H9 (cell line): Measurements from ENCODE around the gene BMP7. TPM values are rescaled to one million over a fixed set of nuclear protein-coding genes. Genes with fewer than 3 reads are reported as not detected.

Experiments
- DNase-seq: peaks from one replicate; pipeline ENCODE4 v3.0.0-alpha.2; 2017
- H2AFZ ChIP-seq: one replicate; pipeline ENCODE4 v1.6.1; 2013; ENCODE audit warnings: mild to moderate bottlenecking, low read length, control low read depth, moderate library complexity
- H2AK5ac ChIP-seq: 2 replicates; pipeline ENCODE4 v1.6.1; 2013; ENCODE audit warnings: low read length, control low read depth, mixed read lengths; ENCODE audit not compliant: insufficient read length
- H2BK120ac ChIP-seq: one replicate; pipeline ENCODE4 v1.6.1; 2013; ENCODE audit warnings: low read depth, mild to moderate bottlenecking, low read length, control low read depth, inconsistent platforms; ENCODE audit not compliant: poor library complexity, severe bottlenecking
- H2BK12ac ChIP-seq: 2 replicates; pipeline ENCODE4 v1.6.1; 2013; ENCODE audit warnings: low read length, control low read depth, mixed read lengths, low read depth; ENCODE audit not compliant: insufficient read length
- H2BK15ac ChIP-seq: 2 replicates; pipeline ENCODE4 v1.6.1; 2013; ENCODE audit warnings: low read depth, low read length, control low read depth
- H2BK20ac ChIP-seq: one replicate; pipeline ENCODE4 v1.6.1; 2013; ENCODE audit warnings: low read depth, mild to moderate bottlenecking, low read length, control low read depth, inconsistent platforms; ENCODE audit not compliant: poor library complexity, severe bottlenecking
- H2BK5ac ChIP-seq: 2 replicates; pipeline ENCODE4 v1.6.1; 2013; ENCODE audit warnings: low read length, control low read depth, mixed read lengths; ENCODE audit not compliant: insufficient read length
- H3K14ac ChIP-seq: 2 replicates; pipeline ENCODE4 v1.6.1; 2013; ENCODE audit warnings: low read length, control low read depth; ENCODE audit not compliant: insufficient read depth
- H3K18ac ChIP-seq: 2 replicates; pipeline ENCODE4 v1.6.1; 2013; ENCODE audit warnings: low read depth, mild to moderate bottlenecking, mixed read lengths, low read length, control low read depth; ENCODE audit not compliant: insufficient read length
- H3K23ac ChIP-seq: 2 replicates; pipeline ENCODE4 v1.6.1; 2013; ENCODE audit warnings: low read length, control low read depth, mixed read lengths, low read depth; ENCODE audit not compliant: insufficient read length
- H3K23me2 ChIP-seq: 2 replicates; pipeline ENCODE4 v1.6.1; 2013; ENCODE audit warnings: low read depth, mild to moderate bottlenecking, mixed read lengths, low read length, control low read depth; ENCODE audit not compliant: insufficient read length, poor library complexity, severe bottlenecking
- H3K27ac ChIP-seq: 2 replicates; pipeline ENCODE4 v1.5.1; 2013; ENCODE audit warnings: low read length, control low read depth, mixed read lengths, low read depth; ENCODE audit not compliant: insufficient read length
- H3K27me3 ChIP-seq: 2 replicates; pipeline ENCODE4 v1.6.1; 2013; ENCODE audit warnings: low read length, control low read depth, inconsistent platforms; ENCODE audit not compliant: insufficient read depth
- H3K4ac ChIP-seq: 2 replicates; pipeline ENCODE4 v1.6.1; 2013; ENCODE audit warnings: low read depth, mild to moderate bottlenecking, control low read depth, inconsistent platforms, low read length, moderate library complexity
- H3K4me1 ChIP-seq: 2 replicates; pipeline ENCODE4 v1.6.1; 2013; ENCODE audit warnings: low read length, control low read depth, inconsistent platforms; ENCODE audit not compliant: insufficient read depth
- H3K4me2 ChIP-seq: 2 replicates; pipeline ENCODE4 v1.6.1; 2013; ENCODE audit warnings: low read length, control low read depth, mixed read lengths; ENCODE audit not compliant: insufficient read length, insufficient read depth
- H3K56ac ChIP-seq: 2 replicates; pipeline ENCODE4 v1.6.1; 2013; ENCODE audit warnings: low read depth, mild to moderate bottlenecking, mixed read lengths, low read length, control low read depth; ENCODE audit not compliant: insufficient read length
- H3K79me1 ChIP-seq: 2 replicates; pipeline ENCODE4 v1.6.1; 2013; ENCODE audit warnings: low read depth, mild to moderate bottlenecking, moderate library complexity, low read length, control low read depth, inconsistent platforms; ENCODE audit not compliant: insufficient read depth, poor library complexity, severe bottlenecking
- H3K79me2 ChIP-seq: 2 replicates; pipeline ENCODE4 v1.6.1; 2013; ENCODE audit warnings: low read length, control low read depth, inconsistent platforms; ENCODE audit not compliant: insufficient read depth
- H3K9ac ChIP-seq: 2 replicates; pipeline ENCODE4 v1.6.1; 2013; ENCODE audit warnings: low read length, control low read depth, mixed read lengths; ENCODE audit not compliant: insufficient read length; ENCODE audit errors: extremely low read depth
- H3K9me3 ChIP-seq: one replicate; pipeline ENCODE4 v1.6.1; 2013; ENCODE audit warnings: low read depth, low read length, inconsistent platforms; ENCODE audit not compliant: control insufficient read depth
- H3T11ph ChIP-seq: one replicate; pipeline ENCODE4 v1.6.1; 2013; ENCODE audit warnings: mild to moderate bottlenecking, low read length, control low read depth, inconsistent platforms
- H4K20me1 ChIP-seq: one replicate; pipeline ENCODE4 v1.6.1; 2013; ENCODE audit not compliant: control insufficient read depth, insufficient read length, insufficient read depth
- H4K5ac ChIP-seq: 2 replicates; pipeline ENCODE4 v1.6.1; 2013; ENCODE audit warnings: low read depth, mild to moderate bottlenecking, mixed read lengths, low read length, control low read depth; ENCODE audit not compliant: insufficient read length
- H4K8ac ChIP-seq: replicated peaks from 2 replicates; pipeline ENCODE4 v1.6.1; 2013; ENCODE audit warnings: low read length, control low read depth, mixed read lengths, low read depth; ENCODE audit not compliant: insufficient read length
- H4K91ac ChIP-seq: 2 replicates; pipeline ENCODE4 v1.6.1; 2013; ENCODE audit warnings: low read depth, mild to moderate bottlenecking, moderate library complexity, mixed read lengths, low read length, control low read depth; ENCODE audit not compliant: insufficient read length
- H3K27ac Mint-ChIP-seq, 3 experiments: 2 replicates in 2 of 3; 3 replicates in 1 of 3; pipeline ENCODE4 v1.8.0; 2020 to 2021; ENCODE audit warnings: mixed read lengths in 3 of 3, mild to moderate bottlenecking in 1 of 3, moderate library complexity in 1 of 3
- H3K27me3 Mint-ChIP-seq: 2 replicates; pipeline ENCODE4 v1.8.0; 2021; ENCODE audit warnings: low read depth, mild to moderate bottlenecking, moderate library complexity, mixed read lengths
- H3K36me3 Mint-ChIP-seq, 3 experiments: 2 replicates in 2 of 3; 3 replicates in 1 of 3; pipeline ENCODE4 v1.8.0; 2020 to 2021; ENCODE audit warnings: low read depth in 3 of 3, mixed read lengths in 3 of 3; ENCODE audit not compliant: insufficient read depth in 1 of 3
- H3K4me1 Mint-ChIP-seq, 2 experiments: 2 replicates each; pipeline ENCODE4 v1.8.0; 2020; ENCODE audit warnings: mixed read lengths in 2 of 2
- H3K4me3 Mint-ChIP-seq, 2 experiments: 2 replicates in 1 of 2; 3 replicates in 1 of 2; pipeline ENCODE4 v1.8.0; 2020 to 2021; ENCODE audit warnings: mild to moderate bottlenecking in 2 of 2, mixed read lengths in 2 of 2, moderate library complexity in 1 of 2
- H3K9me3 Mint-ChIP-seq, 2 experiments: 2 replicates in 1 of 2; 3 replicates in 1 of 2; pipeline ENCODE4 v1.8.0; 2020; ENCODE audit warnings: mild to moderate bottlenecking in 2 of 2, mixed read lengths in 2 of 2, moderate library complexity in 1 of 2
- WGBS: extraction: QIAGEN DNeasy Blood & Tissue Kit; methylation state at CpG from one replicate; pipeline ENCODE4 v1.1.7; 2013; ENCODE audit warnings: missing lambda C conversion rate, low lambda C conversion rate, mixed read lengths; ENCODE audit not compliant: insufficient read length; ENCODE audit errors: extremely low coverage; 5-methylcytosine and 5-hydroxymethylcytosine counted together
- total RNA-seq: library from RNA; stranded (reverse); gene quantifications from 2 replicates; pipeline ENCODE4 v1.2.1, GENCODE V29; 2021
- TF ChIP-seq, protein P1 (sequence below): fragments of 200-600 bp; sonication (generic); conservative IDR thresholded peaks from 3 replicates; pipeline ENCODE4 v1.8.0; 2021; ENCODE audit warnings: antibody characterized with exemption, mild to moderate bottlenecking

The BMP7 gene
- total RNA-seq, 1 experiment from 2014 or later, result 17.7 TPM

- Histone ChIP-seq H3K79me2 (no peaks in the 10 kb centered on the region), H4K5ac (no peak overlapping the region), H3K56ac (no peak overlapping the region), H3K4me1 (no peaks in the 10 kb centered on the region; the same call in 1 of the 2 replicates), H2BK5ac (no peak overlapping the region), H4K20me1 (no peaks in the 10 kb centered on the region), H2AK5ac (no peak overlapping the region), H3K23me2 (no peaks in the 10 kb centered on the region), H3K18ac (no peak overlapping the region), H3K79me1 (no peaks in the 10 kb centered on the region), H3K4ac (no peak overlapping the region), H3K27me3 (no peaks in the 10 kb centered on the region), H4K8ac (no peak overlapping the region), H3K9ac (no peak overlapping the region), H2BK15ac (no peak overlapping the region), H2BK120ac (no peak overlapping the region), H3K23ac (no peak overlapping the region), H3K14ac (no peak overlapping the region), H3T11ph (no peak overlapping the region), H3K4me2 (no peak overlapping the region), H2BK12ac (no peak overlapping the region), H3K9me3 (no peaks in the 10 kb centered on the region), H2AFZ (no peak overlapping the region), H2BK20ac (no peak overlapping the region), H3K27ac (no peak overlapping the region), H4K91ac (no peak overlapping the region)
- H3K9me3 Mint-ChIP-seq, result no peaks in the 10 kb centered on the region; a peak in 1 of 5 replicates
- no peak overlapping the region for H3K27ac Mint-ChIP-seq
- peaks cover 27% of the 10 kb centered on the region for H3K27me3 Mint-ChIP-seq
- WGBS, result no CpG with 5 or more reads among the region's 4 CpGs
- no peaks in the 10 kb centered on the region; a peak in 1 of 7 replicates for H3K36me3 Mint-ChIP-seq
- DNase-seq, result no peak
- TF ChIP-seq, protein P1, sequence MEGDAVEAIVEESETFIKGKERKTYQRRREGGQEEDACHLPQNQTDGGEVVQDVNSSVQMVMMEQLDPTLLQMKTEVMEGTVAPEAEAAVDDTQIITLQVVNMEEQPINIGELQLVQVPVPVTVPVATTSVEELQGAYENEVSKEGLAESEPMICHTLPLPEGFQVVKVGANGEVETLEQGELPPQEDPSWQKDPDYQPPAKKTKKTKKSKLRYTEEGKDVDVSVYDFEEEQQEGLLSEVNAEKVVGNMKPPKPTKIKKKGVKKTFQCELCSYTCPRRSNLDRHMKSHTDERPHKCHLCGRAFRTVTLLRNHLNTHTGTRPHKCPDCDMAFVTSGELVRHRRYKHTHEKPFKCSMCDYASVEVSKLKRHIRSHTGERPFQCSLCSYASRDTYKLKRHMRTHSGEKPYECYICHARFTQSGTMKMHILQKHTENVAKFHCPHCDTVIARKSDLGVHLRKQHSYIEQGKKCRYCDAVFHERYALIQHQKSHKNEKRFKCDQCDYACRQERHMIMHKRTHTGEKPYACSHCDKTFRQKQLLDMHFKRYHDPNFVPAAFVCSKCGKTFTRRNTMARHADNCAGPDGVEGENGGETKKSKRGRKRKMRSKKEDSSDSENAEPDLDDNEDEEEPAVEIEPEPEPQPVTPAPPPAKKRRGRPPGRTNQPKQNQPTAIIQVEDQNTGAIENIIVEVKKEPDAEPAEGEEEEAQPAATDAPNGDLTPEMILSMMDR, result no peak
- H3K4me3 Mint-ChIP-seq, result no peak overlapping the region
- peaks cover 18 to 42% of the 10 kb centered on the region in 2 experiments for H3K4me1 Mint-ChIP-seq
These were observed 142.9 kb downstream of the BMP7 start for GRCh38 chr20:57123504-57123903.
